ENCODE data around the gene SPATA3.
"Not testable (repeated sequence)": the region's sequence is repeated elsewhere in the genome, so short reads cannot be mapped to it uniquely, and the experiment has no call there.

The SPATA3 gene

DNA sequence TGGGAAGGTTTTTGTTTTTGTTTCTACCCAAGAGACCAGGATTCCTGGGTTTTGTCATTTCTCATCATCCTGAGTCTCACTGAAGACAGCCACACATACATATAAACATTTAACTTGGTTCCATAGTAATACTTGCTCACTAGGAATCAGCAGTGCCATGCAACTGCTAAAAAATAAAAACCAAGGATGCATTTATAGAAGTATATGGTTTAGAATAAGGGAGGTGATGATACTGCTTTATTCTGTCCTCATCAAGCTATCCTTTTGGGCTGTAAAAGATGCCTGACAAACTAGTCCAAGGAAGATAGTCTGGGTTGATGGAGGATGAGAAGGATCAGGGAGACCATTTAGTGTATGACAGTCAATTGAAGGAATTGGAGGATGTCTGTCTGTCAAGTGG lies 740 bp downstream of the SPATA3 start:
- Mint-ChIP-seq H3K9me3 (peaks cover 4 to 7% of the 10 kb centered on the region in 2 donors), H3K4me3 (no peak overlapping the region), H3K27me3 (peaks cover 71 to 95% of the 10 kb centered on the region in 2 donors), H3K27ac (no peak overlapping the region), H3K36me3 (peaks cover 0 to 4% of the 10 kb centered on the region in 2 donors), H3K4me1 (peaks cover 2 to 9% of the 10 kb centered on the region in 2 donors)
- no peak for ATAC-seq (replicated peaks)
- no peak for DNase-seq

DNA sequence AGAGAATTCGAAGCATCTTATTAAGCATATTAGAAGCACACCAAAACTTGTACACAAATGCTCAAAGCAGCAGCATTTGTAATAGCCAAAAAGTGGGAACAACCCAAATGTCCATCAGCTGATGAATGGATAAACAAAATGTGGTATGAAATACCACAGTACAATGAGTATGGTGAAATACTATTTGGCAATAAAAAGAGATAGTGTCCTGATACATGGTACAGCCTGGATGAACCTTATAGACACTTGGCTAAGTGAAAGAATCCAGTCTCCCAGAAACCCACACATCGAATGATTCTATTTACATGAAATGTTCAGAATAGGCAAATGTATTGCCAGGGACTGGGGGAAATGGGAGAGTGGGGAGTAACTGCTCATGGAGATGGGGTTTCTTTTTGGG lies 3.0 kb downstream of the SPATA3 start:
- Mint-ChIP-seq H3K36me3 (peaks cover 0 to 4% of the 10 kb centered on the region in 2 donors), H3K27ac (no peak overlapping the region), H3K27me3 (peaks cover 74 to 88% of the 10 kb centered on the region in 2 donors), H3K4me3 (no peak overlapping the region), H3K4me1 (peaks cover 2 to 9% of the 10 kb centered on the region in 2 donors), H3K9me3 (peaks cover 4 to 7% of the 10 kb centered on the region in 2 donors)
- ATAC-seq (replicated peaks), result no peak
- DNase-seq, result no peak

DNA sequence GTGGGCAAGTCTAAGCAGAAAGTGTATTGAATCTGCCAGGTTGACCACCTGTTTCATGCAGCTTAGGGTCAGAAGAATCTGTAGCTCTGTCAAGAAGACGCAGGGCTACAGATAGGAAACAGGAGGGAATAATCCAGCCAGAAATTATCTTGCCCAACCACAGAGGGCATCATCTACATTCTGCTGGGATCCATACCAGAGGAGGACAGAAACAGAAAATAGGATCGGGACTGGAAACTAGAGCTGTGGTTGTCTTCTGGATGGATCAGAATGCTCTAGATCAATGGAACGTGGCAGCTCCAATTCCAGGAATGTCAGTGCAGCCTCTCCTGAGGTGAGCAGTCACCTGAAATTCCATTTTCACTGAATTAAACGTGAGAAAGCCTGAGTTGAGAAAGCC lies 3.6 kb downstream of the SPATA3 start:
- H3K4me1 Mint-ChIP-seq, result peaks cover 2 to 9% of the 10 kb centered on the region in 2 donors
- H3K27ac Mint-ChIP-seq, result no peak overlapping the region
- peaks cover 0 to 4% of the 10 kb centered on the region in 2 donors for H3K36me3 Mint-ChIP-seq
- ATAC-seq (replicated peaks), result no peak
- no peak overlapping the region for H3K4me3 Mint-ChIP-seq
- DNase-seq, result no peak
- peaks cover 74 to 82% of the 10 kb centered on the region in 2 donors for H3K27me3 Mint-ChIP-seq
- peaks cover 4 to 7% of the 10 kb centered on the region in 2 donors for H3K9me3 Mint-ChIP-seq

DNA sequence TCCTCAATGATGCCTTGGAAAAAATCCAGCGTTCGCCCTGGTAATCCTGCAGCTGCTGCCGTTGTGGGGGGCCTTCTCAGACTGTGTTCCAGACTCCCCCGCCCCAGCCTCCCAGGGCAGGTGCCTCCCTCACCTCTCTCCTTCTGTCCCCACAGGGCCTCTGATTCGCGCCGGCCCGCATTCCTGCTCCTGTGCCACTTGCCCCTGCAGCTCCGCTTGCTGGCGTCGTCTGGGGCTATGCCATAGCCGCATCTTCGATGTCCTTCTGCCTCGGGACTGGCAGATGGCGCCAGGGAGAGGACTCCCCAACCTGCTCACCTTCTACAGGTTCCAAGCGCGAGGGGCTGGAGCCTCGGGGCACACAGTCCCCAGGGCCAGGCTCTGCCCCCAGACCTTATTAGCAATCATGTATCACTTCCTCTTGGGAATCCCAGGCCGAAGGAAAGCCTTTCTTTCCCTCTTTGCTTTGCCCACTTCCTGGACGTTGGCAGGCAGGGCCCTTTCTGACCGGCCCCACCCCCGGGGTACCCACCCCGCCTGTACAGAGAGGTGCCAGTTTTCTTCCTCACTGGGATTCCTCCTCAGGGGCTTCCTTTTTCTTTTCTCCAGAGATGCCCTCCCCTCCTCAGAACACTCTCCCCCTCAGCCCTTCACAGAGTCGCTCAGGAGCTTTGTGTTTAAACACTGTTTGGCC lies 4.4 kb downstream of the SPATA3 start:
- Mint-ChIP-seq H3K9me3 (peaks cover 10 to 14% of the 10 kb centered on the region in 2 donors), H3K27me3 (peaks cover 70 to 74% of the 10 kb centered on the region in 2 donors), H3K4me3 (no peak overlapping the region), H3K27ac (no peak overlapping the region), H3K36me3 (peaks cover 0 to 6% of the 10 kb centered on the region in 2 donors), H3K4me1 (peaks cover 7 to 9% of the 10 kb centered on the region in 2 donors)
- ATAC-seq (replicated peaks) (no peak), DNase-seq (no peak)

DNA sequence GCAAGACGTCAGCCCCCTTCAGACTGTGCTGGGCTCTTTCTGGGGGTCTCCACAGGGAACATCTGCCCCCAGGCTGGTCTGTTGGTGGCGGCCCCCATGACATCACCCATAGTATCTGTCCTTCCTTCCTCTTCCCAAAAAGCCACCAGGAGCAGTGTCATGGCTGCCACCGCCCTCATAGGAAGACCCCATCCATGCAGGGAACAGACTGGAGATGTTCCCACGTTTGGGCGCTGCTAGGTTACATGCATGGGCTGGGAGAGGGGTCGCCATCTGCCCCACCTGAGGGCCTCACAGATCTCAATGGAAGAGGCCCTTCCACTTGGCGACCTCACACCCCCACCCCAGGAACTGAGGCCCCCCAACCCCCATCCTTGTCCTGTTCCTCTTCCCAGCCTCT lies 5.1 kb downstream of the SPATA3 start:
- no peak overlapping the region for H3K4me3 Mint-ChIP-seq
- peaks cover 0 to 9% of the 10 kb centered on the region in 2 donors for H3K36me3 Mint-ChIP-seq
- peaks cover 7 to 9% of the 10 kb centered on the region in 2 donors for H3K4me1 Mint-ChIP-seq
- ATAC-seq (replicated peaks), result no peak
- H3K9me3 Mint-ChIP-seq, result peaks cover 12 to 17% of the 10 kb centered on the region in 2 donors
- H3K27me3 Mint-ChIP-seq, result peaks cover 65 to 67% of the 10 kb centered on the region in 2 donors
- no peak for DNase-seq
- H3K27ac Mint-ChIP-seq, result no peak overlapping the region

DNA sequence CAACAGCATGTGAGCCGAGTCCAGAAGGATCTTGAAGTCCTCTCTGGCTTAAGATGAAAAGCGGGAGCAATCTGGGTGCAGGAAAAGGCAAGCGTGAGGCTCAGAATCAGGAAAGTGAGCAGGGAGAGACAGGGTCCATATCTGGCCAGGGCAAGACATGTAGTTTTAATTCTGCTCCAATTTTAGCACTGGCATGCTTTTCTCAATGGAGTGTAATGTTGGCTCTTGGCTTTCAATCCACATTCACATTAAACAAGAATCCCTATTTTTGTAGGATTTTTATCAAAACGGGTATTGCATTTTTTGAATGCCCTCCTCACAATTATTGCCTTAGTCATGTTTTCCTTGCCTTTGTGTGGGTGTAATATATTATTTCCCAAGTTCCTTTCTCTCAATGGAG lies 6.0 kb downstream of the SPATA3 start:
- H3K4me1 Mint-ChIP-seq, result peaks cover 7 to 9% of the 10 kb centered on the region in 2 donors
- peaks cover 57 to 60% of the 10 kb centered on the region in 2 donors for H3K27me3 Mint-ChIP-seq
- H3K9me3 Mint-ChIP-seq, result peaks cover 10 to 15% of the 10 kb centered on the region in 2 donors
- H3K27ac Mint-ChIP-seq, result no peak overlapping the region
- ATAC-seq (replicated peaks), result no peak
- peaks cover 0 to 9% of the 10 kb centered on the region in 2 donors for H3K36me3 Mint-ChIP-seq
- no peak for DNase-seq
- H3K4me3 Mint-ChIP-seq, result no peak overlapping the region

DNA sequence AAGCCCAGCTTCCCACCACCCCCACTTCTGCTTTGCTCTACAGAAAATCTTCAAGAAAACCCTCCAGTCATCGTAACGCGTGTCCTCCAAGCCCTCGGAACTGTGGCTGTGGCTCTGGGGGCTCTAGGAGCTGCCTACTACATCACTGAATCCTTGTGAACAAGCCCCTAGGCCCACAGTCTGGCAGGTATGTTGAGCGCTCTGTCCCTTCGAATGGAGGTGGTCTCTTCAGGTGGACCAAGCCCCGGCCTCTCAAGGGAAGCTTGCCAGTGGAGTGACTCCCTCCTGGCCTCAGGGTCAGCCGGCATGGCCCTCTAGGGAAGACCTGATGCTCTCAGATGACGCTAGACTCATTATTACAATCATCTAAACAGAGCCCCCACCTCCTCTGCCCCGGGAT lies 6.7 kb downstream of the SPATA3 start:
- DNase-seq (no peak), ATAC-seq (replicated peaks) (no peak)
- Mint-ChIP-seq H3K9me3 (peaks cover 8 to 11% of the 10 kb centered on the region in 2 donors), H3K27ac (no peak overlapping the region), H3K36me3 (peaks cover 0 to 5% of the 10 kb centered on the region in 2 donors), H3K4me3 (no peak overlapping the region), H3K27me3 (peaks cover 53 to 55% of the 10 kb centered on the region in 2 donors), H3K4me1 (peaks cover 7 to 9% of the 10 kb centered on the region in 2 donors)

DNA sequence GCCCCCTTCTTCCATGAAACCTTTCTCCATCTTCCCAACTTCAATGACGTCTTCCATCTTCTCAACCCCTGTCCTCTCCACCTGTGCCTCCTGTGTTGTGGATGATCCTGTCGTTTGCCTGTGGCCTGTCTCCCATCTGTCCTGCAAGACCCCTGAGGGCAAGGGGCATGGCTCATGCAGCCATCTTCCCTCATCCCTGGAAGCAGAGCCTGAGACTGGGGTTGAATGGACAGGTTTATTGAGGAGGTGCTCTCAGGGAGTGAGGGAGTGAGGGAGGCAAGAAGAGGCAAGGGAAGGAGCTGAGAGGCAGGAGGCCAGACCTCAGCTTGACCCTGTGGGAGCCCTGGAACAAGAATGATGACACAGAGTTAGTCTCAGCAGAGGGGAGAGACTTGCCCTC lies 7.3 kb downstream of the SPATA3 start:
- Mint-ChIP-seq H3K4me1 (peaks cover 7 to 9% of the 10 kb centered on the region in 2 donors), H3K27ac (no peak overlapping the region), H3K36me3 (peaks cover 0 to 5% of the 10 kb centered on the region in 2 donors), H3K9me3 (peaks cover 8 to 11% of the 10 kb centered on the region in 2 donors), H3K27me3 (peaks cover 49 to 50% of the 10 kb centered on the region in 2 donors), H3K4me3 (no peak overlapping the region)
- DNase-seq (no peak), ATAC-seq (replicated peaks) (no peak)

DNA sequence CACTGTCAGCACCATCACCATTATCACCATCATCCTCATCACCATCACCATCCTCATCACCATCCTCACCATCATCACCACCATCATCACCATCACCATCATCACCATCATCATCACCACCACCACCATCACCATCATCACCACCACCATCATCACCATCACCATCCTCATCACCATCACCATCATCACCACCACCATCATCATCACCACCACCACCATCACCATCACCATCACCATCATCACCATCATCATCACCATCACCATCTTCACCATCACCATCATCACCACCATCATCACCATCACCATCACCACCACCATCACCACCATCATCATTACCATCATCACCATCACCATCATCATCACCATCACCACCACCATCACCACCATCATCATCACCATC lies 9.0 kb downstream of the SPATA3 start:
- ATAC-seq (replicated peaks); H3K27ac Mint-ChIP-seq; DNase-seq; H3K4me3 Mint-ChIP-seq; H3K4me1 Mint-ChIP-seq; H3K36me3 Mint-ChIP-seq: not testable (repeated sequence)
- H3K9me3 Mint-ChIP-seq, result peaks cover 8 to 11% of the 10 kb centered on the region in 2 donors
- H3K27me3 Mint-ChIP-seq, result peaks cover 32 to 33% of the 10 kb centered on the region in 2 donors

DNA sequence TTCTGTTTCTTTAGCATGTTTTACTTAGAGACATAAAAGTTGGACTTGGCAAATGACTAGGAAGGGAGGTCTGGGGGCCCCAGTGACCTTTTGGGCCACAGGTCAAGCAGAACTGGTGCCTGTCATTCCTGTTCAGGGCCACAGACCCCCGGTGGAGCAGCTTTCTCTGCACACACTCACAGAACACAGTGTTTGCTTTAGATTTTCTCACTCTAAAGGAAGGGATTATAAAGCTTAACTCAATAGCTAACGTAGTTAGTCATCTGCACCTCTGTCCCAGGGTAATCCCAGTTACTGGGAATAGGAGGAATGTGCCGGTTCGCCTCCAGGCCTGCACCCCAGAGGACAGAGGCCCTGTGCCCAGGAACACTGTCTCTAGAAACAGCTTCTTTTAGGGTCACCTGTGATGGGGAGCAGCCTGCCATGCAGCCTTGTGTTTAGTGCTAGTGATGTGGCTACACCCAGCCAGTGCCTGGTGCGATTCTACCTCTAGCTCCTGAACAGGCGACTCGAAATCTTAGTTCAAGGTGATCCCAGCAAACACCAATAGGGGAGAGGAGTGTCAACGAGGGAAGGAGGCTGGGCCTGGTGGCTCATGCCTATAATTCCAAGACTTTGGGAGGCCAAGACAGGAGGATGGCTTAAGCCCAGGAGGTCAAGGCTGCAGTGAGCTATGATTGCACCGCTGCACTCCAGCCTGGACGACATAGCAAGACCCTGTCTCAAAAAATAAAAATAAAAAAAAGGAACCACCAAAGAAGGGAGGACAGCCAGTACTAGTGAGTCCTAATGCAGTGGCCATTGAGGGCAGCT lies 11.6 kb downstream of the SPATA3 start:
- DNase-seq, result no peak
- no peak for ATAC-seq (replicated peaks)
- Mint-ChIP-seq H3K9me3 (peaks cover 8 to 11% of the 10 kb centered on the region in 2 donors), H3K36me3 (peaks cover 0 to 5% of the 10 kb centered on the region in 2 donors), H3K4me1 (peaks cover 0 to 5% of the 10 kb centered on the region in 2 donors), H3K27me3 (peaks cover 19 to 25% of the 10 kb centered on the region in 2 donors), H3K4me3 (no peak overlapping the region), H3K27ac (no peak overlapping the region)

DNA sequence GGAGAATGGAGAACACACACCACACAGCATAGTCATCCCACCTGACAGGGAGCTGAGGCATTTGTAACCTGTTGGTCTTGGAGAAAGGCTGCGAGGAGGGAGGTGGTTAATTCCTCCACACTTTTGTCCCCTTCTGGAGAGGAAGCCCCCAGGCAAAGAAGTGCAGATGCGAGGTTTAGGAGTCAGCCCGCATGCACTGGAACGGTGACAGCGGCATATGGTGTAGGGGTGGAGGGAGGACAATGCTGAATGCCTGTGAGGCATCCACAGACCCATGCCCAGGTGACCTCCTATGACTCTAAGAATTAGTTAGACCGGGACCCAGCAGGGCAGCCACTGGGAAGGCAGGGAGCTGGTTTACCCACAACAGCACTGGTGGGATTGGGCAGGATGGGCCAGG lies 12.2 kb downstream of the SPATA3 start:
- Mint-ChIP-seq H3K9me3 (peaks cover 8 to 11% of the 10 kb centered on the region in 2 donors), H3K36me3 (peaks cover 0 to 5% of the 10 kb centered on the region in 2 donors), H3K27me3 (peaks cover 16 to 25% of the 10 kb centered on the region in 2 donors), H3K27ac (no peak overlapping the region), H3K4me3 (no peak overlapping the region), H3K4me1 (peaks cover 0 to 5% of the 10 kb centered on the region in 2 donors)
- ATAC-seq (replicated peaks), result no peak
- DNase-seq, result no peak

DNA sequence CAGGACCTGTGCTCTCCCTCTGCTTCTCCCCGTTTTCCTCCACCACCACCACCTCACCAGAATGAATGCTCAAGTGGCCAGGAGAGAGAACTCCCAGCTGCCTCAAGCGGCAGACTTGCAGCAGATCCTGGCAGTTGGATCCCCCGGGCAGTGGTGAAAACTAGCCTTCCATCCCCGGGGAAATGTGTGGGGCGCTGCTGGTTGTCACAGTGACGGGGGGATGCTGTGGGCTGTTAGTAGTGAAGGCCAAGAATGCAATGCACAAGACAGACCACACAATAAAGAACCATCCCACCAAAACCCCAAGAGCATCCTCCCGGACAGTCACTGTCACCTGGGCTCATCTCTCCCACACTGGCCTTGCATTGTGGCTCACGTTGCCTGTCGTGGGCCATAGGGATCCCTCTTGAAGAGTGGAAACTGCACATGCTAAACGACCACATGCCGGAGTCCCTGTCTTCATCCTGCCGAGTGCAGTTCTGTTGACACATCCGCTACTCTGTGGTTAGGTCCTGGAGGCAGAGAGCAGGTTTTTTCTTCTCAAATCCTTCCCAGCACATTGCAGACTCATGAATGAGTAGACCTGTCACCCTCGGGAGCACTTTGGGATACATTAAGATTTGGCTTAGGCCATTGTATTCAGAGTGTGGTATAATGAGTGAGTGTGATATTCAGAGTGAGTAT lies 13.5 kb downstream of the SPATA3 start:
- Mint-ChIP-seq H3K4me1 (peaks cover 0 to 5% of the 10 kb centered on the region in 2 donors), H3K4me3 (no peak overlapping the region), H3K36me3 (peaks cover 0 to 5% of the 10 kb centered on the region in 2 donors), H3K27ac (no peak overlapping the region), H3K9me3 (peaks cover 8 to 11% of the 10 kb centered on the region in 2 donors), H3K27me3 (peaks cover 14 to 25% of the 10 kb centered on the region in 2 donors)
- ATAC-seq (replicated peaks) (no peak), DNase-seq (no peak)

DNA sequence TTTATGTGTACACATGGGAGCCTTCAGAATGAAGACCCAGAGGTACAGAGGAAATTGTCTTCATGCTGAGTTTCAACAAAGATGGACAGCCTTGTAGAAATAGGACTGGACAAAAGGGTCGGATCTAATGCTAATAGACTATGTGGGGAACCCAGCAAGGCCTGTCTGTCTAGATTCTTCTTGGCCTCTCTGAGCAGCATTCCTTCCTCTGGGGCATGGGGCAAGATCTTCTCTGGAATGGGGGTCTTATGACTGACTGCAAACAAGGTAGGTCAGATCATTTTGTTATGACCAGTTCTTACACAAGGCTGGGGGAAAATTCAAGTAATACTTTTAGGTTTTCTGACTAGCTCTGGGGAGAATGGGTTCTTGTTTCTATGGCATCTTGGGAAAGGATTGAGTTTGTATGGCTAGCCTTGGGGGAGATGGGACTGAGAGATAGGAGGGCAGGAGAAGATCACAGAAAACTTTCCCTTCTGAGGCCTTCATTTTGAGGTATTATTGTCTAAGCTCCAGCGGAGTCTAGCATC lies 14.3 kb downstream of the SPATA3 start:
- peaks cover 3 to 4% of the 10 kb centered on the region in 2 donors for H3K9me3 Mint-ChIP-seq
- H3K27ac Mint-ChIP-seq, result no peak overlapping the region
- H3K36me3 Mint-ChIP-seq, result peaks cover 0 to 4% of the 10 kb centered on the region in 2 donors
- no peaks in the 10 kb centered on the region for H3K4me1 Mint-ChIP-seq
- H3K27me3 Mint-ChIP-seq, result peaks cover 19 to 31% of the 10 kb centered on the region in 2 donors
- H3K4me3 Mint-ChIP-seq, result no peak overlapping the region
- DNase-seq (no peak), ATAC-seq (replicated peaks) (no peak)

DNA sequence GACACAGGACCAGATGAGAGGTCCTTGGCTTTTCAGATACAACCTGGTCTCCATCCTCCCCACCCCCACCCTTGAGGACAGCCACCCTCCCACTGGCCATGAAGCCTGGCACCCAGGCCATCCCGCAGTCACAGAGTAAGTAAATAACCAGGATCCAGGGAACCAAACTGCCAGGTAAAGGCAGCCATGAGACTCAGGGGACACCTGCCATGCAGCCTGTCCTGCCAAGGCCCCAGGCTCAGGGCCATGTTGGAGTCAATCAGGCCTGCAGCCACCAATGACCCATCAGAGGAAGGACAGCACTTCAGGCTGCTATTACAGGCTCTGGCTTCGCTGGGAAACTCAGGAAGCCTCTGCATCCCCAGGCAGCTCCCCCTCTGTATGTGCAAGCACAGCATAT lies 15.6 kb downstream of the SPATA3 start:
- H3K27me3 Mint-ChIP-seq, result peaks cover 22 to 32% of the 10 kb centered on the region in 2 donors
- H3K4me3 Mint-ChIP-seq, result no peak overlapping the region
- no peak overlapping the region for H3K27ac Mint-ChIP-seq
- no peaks in the 10 kb centered on the region for H3K9me3 Mint-ChIP-seq
- DNase-seq, result no peak
- no peak for ATAC-seq (replicated peaks)
- no peaks in the 10 kb centered on the region for H3K4me1 Mint-ChIP-seq
- H3K36me3 Mint-ChIP-seq, result no peaks in the 10 kb centered on the region
